GM12878 (cell line): ENCODE measurements around the gene CADM3.

Experiments
- EGR1 ChIP-seq, 2 experiments: IDR thresholded peaks; 1 replicate in 1 of 2; 2 replicates in 1 of 2; pipeline ENCODE4 v1.6.1; 2011 to 2012; ENCODE audit warnings: low read depth in 2 of 2, low read length in 2 of 2, borderline replicate concordance in 1 of 2, mild to moderate bottlenecking in 1 of 2, moderate library complexity in 1 of 2
- MAX ChIP-seq: IDR thresholded peaks from 2 replicates; pipeline ENCODE4 v1.6.1; 2012; ENCODE audit warnings: low read depth, low read length, improper control_type of control experiment
- RAD21 ChIP-seq: IDR thresholded peaks from 2 replicates; pipeline ENCODE4 v1.6.1; 2011; ENCODE audit warnings: mild to moderate bottlenecking, low read depth, low read length, moderate library complexity; ENCODE audit not compliant: insufficient read depth
- SP1 ChIP-seq: IDR thresholded peaks from one replicate; pipeline ENCODE4 v1.6.1; 2011; ENCODE audit warnings: low read depth, low read length
- SUZ12 ChIP-seq: fragments of 200-600 bp; sonication (generic); IDR thresholded peaks from one replicate; pipeline ENCODE4 v1.6.1; 2018; ENCODE audit warnings: antibody characterized with exemption, mild to moderate bottlenecking; ENCODE audit not compliant: unreplicated experiment
- USF2 ChIP-seq: IDR thresholded peaks from 2 replicates; pipeline ENCODE4 v1.6.1; 2011; ENCODE audit warnings: low read depth, low read length, improper control_type of control experiment, borderline replicate concordance
- ZNF274 ChIP-seq: IDR thresholded peaks from one replicate; pipeline ENCODE4 v1.8.0; 2011; ENCODE audit not compliant: insufficient read length, insufficient read depth
- TF ChIP-seq, protein P1 (sequence below), 3 experiments: IDR thresholded peaks in 2 of 3; conservative IDR thresholded peaks in 1 of 3; 2 replicates each; pipeline ENCODE4 v1.5.1; 2011; ENCODE audit warnings: low read depth in 3 of 3, low read length in 3 of 3, mild to moderate bottlenecking in 3 of 3, control low read depth in 2 of 3, moderate library complexity in 2 of 3, inconsistent platforms in 1 of 3, mixed read lengths in 1 of 3; ENCODE audit not compliant: control insufficient read depth in 2 of 3, insufficient read depth in 1 of 3; ENCODE audit errors: extremely low read depth in 1 of 3

- no peak for TF ChIP-seq RAD21
- TF ChIP-seq MAX = no peak
- TF ChIP-seq USF2 = no peak
- no peak for TF ChIP-seq ZNF274
- TF ChIP-seq, protein P1, sequence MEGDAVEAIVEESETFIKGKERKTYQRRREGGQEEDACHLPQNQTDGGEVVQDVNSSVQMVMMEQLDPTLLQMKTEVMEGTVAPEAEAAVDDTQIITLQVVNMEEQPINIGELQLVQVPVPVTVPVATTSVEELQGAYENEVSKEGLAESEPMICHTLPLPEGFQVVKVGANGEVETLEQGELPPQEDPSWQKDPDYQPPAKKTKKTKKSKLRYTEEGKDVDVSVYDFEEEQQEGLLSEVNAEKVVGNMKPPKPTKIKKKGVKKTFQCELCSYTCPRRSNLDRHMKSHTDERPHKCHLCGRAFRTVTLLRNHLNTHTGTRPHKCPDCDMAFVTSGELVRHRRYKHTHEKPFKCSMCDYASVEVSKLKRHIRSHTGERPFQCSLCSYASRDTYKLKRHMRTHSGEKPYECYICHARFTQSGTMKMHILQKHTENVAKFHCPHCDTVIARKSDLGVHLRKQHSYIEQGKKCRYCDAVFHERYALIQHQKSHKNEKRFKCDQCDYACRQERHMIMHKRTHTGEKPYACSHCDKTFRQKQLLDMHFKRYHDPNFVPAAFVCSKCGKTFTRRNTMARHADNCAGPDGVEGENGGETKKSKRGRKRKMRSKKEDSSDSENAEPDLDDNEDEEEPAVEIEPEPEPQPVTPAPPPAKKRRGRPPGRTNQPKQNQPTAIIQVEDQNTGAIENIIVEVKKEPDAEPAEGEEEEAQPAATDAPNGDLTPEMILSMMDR (IDR thresholded peaks at IDR 0.05 in 2 of 3, conservative IDR thresholded peaks at IDR 0.05 in 1 of 3; ENCODE audit: control insufficient read depth in 2 of 3, extremely low read depth in 1 of 3, insufficient read depth in 1 of 3, low read depth in 3 of 3, low read length in 3 of 3) = no peak
- TF ChIP-seq EGR1 (IDR thresholded peaks at IDR 0.05; ENCODE audit: borderline replicate concordance in 1 of 2, low read depth in 2 of 2, low read length in 2 of 2) = no peak
- TF ChIP-seq SP1 = no peak
- TF ChIP-seq SUZ12 = no peak
Measured at GRCh38 chr1:159181328-159182024, 10.1 kb downstream of the CADM3 start.
